Lung (tissue), 12 donors: Measurements from ENCODE around the gene SPATS2L. TPM values are rescaled to one million over a fixed set of nuclear protein-coding genes. Genes with fewer than 3 reads are reported as not detected.
"Not testable (repeated sequence)": the region's sequence is repeated elsewhere in the genome, so short reads cannot be mapped to it uniquely, and the experiment has no call there.

Source experiments
- ATAC-seq: fragments of 200-7000 bp; cut with Tn5 transposase; one replicate; pipeline ENCODE4 v1.9.1; 2020; ENCODE audit warnings: moderate number of reproducible peaks; ENCODE audit not compliant: insufficient read depth, low FRiP score
- DNase-seq, 3 donors: peaks; one replicate each; pipeline ENCODE4 v3.0.0-alpha.2; 2013 to 2017
- H3K27ac ChIP-seq, 2 donors: one replicate each; pipeline ENCODE4 v1.5.1; 2013; ENCODE audit warnings: mild to moderate bottlenecking in 2 of 2, moderate library complexity in 2 of 2, control low read depth in 1 of 2, inconsistent platforms in 1 of 2, low read depth in 1 of 2, low read length in 1 of 2
- H3K27me3 ChIP-seq, 3 donors: one replicate each; pipeline ENCODE4 v1.5.1; 2013; ENCODE audit warnings: low read length in 2 of 3; ENCODE audit not compliant: control insufficient read depth in 3 of 3, insufficient read depth in 3 of 3
- H3K36me3 ChIP-seq, 4 donors: one replicate each; pipeline ENCODE4 v1.5.1; 2013; ENCODE audit warnings: low read length in 4 of 4, mild to moderate bottlenecking in 1 of 4, moderate library complexity in 1 of 4; ENCODE audit not compliant: control insufficient read depth in 4 of 4, insufficient read depth in 4 of 4
- H3K4me1 ChIP-seq, 5 donors: one replicate each; pipeline ENCODE4 v1.5.1; 2013; ENCODE audit warnings: low read length in 5 of 5, mild to moderate bottlenecking in 2 of 5, moderate library complexity in 1 of 5; ENCODE audit not compliant: control insufficient read depth in 5 of 5, insufficient read depth in 5 of 5
- H3K4me3 ChIP-seq: one replicate; pipeline ENCODE4 v1.5.1; 2013; ENCODE audit warnings: mild to moderate bottlenecking, control low read depth, moderate library complexity
- H3K9ac ChIP-seq, 2 donors: one replicate each; pipeline ENCODE4 v1.5.1; 2013; ENCODE audit warnings: low read length in 2 of 2, control low read depth in 1 of 2; ENCODE audit not compliant: insufficient read depth in 1 of 2
- H3K9me3 ChIP-seq, 4 donors: one replicate each; pipeline ENCODE4 v1.5.1; 2013; ENCODE audit warnings: low read length in 3 of 4, mild to moderate bottlenecking in 1 of 4, moderate library complexity in 1 of 4; ENCODE audit not compliant: control insufficient read depth in 4 of 4, insufficient read depth in 3 of 4
- WGBS, 2 donors: extraction: QIAGEN DNeasy Blood & Tissue Kit; methylation state at CpG; one replicate each; pipeline ENCODE4 v1.1.7; 2013; 5-methylcytosine and 5-hydroxymethylcytosine counted together
- polyA plus RNA-seq, 2 donors: library from polyadenylated mRNA; stranded (reverse); fragments of 200-250 nt; gene quantifications; one replicate each; pipeline ENCODE4 v1.2.1, GENCODE V29; 2013
- total RNA-seq, 2 donors: library from RNA; depleted of rRNA in 1 of 2; stranded (reverse); fragments of >200 nt in 1 of 2; gene quantifications; one replicate each; pipeline ENCODE4 v1.2.1, GENCODE V29; 2014 to 2021
- TF ChIP-seq, protein P1 (sequence below): IDR thresholded peaks from 2 replicates; pipeline ENCODE4 v1.5.1; 2012; ENCODE audit warnings: mild to moderate bottlenecking; ENCODE audit errors: control extremely low read depth, extremely low read depth
- donor health status: control.
- donor health status: control.
- donor health status: Bipolar disorder and iron deficiency.
- donor health status: healthy.
- donor health status: DM: yes; HTN: yes; CAD: no.

The SPATS2L gene
- total and polyA plus RNA-seq, 4 donors = 30.5 to 96.8 (median 57.2) TPM

DNA sequence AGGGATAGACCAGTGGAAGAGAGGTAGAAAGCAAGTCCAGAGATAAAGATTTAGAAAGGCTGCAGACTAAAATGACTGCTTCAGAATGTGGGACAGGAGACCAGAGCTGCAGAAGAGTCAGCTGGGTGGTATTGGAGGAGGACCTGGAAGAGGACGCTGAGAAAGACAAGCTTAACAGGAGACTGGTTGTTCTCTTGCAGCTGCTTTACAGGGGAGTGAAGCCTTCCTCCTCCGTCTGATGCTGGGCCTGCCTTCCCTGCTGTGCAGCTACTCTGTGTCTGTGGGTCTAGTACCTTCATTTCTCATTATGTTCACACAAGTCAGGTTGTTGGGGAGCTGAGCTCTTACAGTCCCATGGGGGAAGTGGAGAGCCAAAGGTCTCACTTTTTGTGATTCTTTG is 35.7 kb downstream of the SPATS2L start:
- H3K9me3 ChIP-seq = peaks cover 0 to 3% (median 0%) of the 10 kb centered on the region in 4 donors
- ATAC-seq = no peak
- H3K4me3 ChIP-seq = no peak overlapping the region
- TF ChIP-seq, protein P1, sequence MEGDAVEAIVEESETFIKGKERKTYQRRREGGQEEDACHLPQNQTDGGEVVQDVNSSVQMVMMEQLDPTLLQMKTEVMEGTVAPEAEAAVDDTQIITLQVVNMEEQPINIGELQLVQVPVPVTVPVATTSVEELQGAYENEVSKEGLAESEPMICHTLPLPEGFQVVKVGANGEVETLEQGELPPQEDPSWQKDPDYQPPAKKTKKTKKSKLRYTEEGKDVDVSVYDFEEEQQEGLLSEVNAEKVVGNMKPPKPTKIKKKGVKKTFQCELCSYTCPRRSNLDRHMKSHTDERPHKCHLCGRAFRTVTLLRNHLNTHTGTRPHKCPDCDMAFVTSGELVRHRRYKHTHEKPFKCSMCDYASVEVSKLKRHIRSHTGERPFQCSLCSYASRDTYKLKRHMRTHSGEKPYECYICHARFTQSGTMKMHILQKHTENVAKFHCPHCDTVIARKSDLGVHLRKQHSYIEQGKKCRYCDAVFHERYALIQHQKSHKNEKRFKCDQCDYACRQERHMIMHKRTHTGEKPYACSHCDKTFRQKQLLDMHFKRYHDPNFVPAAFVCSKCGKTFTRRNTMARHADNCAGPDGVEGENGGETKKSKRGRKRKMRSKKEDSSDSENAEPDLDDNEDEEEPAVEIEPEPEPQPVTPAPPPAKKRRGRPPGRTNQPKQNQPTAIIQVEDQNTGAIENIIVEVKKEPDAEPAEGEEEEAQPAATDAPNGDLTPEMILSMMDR = no peak
- H3K4me1 ChIP-seq = peaks cover 6 to 28% (median 13%) of the 10 kb centered on the region in 5 donors
- H3K27me3 ChIP-seq = no peaks in the 10 kb centered on the region
- H3K27ac ChIP-seq = no peak overlapping the region
- WGBS, 2 donors = 89 to 92% methylated on average over 2 of the region's 2 CpGs
- H3K9ac ChIP-seq = no peak overlapping the region
- no peaks in the 10 kb centered on the region for H3K36me3 ChIP-seq
- no peak for DNase-seq

DNA sequence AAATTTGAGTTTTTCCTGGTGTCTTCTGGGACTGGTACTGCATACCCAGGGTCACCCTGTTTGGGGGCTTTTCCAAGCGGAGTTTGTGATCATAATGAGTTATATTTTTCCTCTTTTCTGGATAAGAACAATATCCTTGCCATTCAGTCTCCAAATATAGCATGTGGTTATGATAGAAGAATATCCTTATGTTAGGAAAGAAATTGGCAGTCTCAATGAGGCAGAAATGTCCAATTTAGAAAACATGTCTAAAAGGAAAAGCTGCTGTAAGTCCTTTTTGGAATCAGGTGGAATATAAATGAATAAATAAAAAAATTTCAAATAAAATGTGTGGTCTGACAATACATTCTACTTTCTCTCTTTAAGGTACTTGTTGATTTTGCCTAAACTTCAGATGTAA is 36.2 kb downstream of the SPATS2L start:
- DNase-seq (no peak), ATAC-seq (no peak)
- peaks cover 6 to 24% (median 9%) of the 10 kb centered on the region in 5 donors for H3K4me1 ChIP-seq
- no peak overlapping the region for H3K27ac ChIP-seq
- TF ChIP-seq, protein P1 = no peak
- peaks cover 0 to 3% (median 0%) of the 10 kb centered on the region in 4 donors for H3K9me3 ChIP-seq
- H3K4me3 ChIP-seq = no peak overlapping the region
- H3K9ac ChIP-seq = no peak overlapping the region
- no peaks in the 10 kb centered on the region for H3K36me3 ChIP-seq
- 96 to 100% methylated on average over 1 of the region's 1 CpG for WGBS, 2 donors
- H3K27me3 ChIP-seq = no peaks in the 10 kb centered on the region

DNA sequence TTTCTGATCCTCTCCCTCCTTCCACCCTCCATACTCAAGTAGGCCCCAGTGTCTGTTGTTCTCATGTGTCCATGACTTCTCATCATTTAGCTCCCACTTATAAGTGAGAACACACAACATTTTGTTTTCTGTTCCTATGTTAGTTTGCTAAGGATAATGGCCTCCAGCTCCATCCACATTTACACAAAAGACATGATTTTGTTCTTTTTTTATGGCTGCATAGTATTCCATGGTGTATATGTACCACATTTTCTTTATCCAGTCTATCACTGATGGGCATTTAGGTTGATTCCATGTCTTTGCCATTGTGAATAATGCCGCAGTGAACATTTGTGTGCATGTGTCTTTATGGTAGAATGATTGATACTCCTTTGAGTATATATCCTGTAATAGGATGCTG is 37.7 kb downstream of the SPATS2L start:
- DNase-seq, ATAC-seq: not testable (repeated sequence)
- WGBS, 2 donors = 97 to 100% methylated on average over 1 of the region's 1 CpG

DNA sequence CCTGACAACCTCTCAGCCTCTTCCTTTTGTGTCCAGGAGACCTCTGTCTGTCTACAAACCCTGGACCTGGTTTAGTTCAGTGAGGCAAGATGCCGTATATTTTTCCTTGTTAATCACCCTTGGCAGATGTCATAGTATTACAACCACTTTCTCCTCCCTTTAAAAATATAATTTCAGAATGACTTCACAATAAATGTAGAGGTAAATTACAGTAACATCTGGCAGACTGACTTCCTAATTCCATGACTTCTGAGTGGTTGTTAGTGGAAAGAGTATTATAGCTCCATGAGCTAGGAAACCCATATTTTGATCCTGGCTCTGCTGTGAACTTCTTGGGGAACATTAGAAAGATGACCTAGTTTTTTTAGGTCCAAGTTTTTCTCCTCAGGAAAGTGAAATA is 39.5 kb downstream of the SPATS2L start:
- no peak for ATAC-seq

More for the DNA sequence above, 37.7 kb downstream of the SPATS2L start:
- not testable (repeated sequence) for H3K4me3 ChIP-seq, H3K27me3 ChIP-seq, H3K27ac ChIP-seq, H3K9ac ChIP-seq, H3K9me3 ChIP-seq, H3K36me3 ChIP-seq
- peaks cover 3 to 14% (median 12%) of the 10 kb centered on the region in 5 donors for H3K4me1 ChIP-seq

More for the DNA sequence above, 39.5 kb downstream of the SPATS2L start:
- Histone ChIP-seq H3K27ac (no peak overlapping the region), H3K4me3 (no peak overlapping the region), H3K4me1 (peaks cover 0 to 12% (median 3%) of the 10 kb centered on the region in 5 donors), H3K9me3 (peaks cover 0 to 3% (median 0%) of the 10 kb centered on the region in 4 donors), H3K9ac (no peak overlapping the region), H3K36me3 (no peaks in the 10 kb centered on the region), H3K27me3 (no peaks in the 10 kb centered on the region)
- TF ChIP-seq, protein P1 = no peak
- no peak for DNase-seq
- 87 to 91% methylated on average over 1 of the region's 1 CpG for WGBS, 2 donors
